GM18517 (cell line): Measurements from ENCODE around the gene PHTF2.
"Not testable (repeated sequence)": the region's sequence is repeated elsewhere in the genome, so short reads cannot be mapped to it uniquely, and the experiment has no call there.

Experiments used
- ATAC-seq: cut with Tn5 transposase; IDR thresholded peaks from one replicate; pipeline ENCODE4 v1.9.1; 2021; ENCODE audit warnings: mild to moderate bottlenecking, moderate library complexity; ENCODE audit not compliant: unreplicated experiment

The PHTF2 gene

GRCh38 chr7:77873416-77874327 lies 75.1 kb downstream of the PHTF2 start:
- ATAC-seq: not testable (repeated sequence)

- no peak for ATAC-seq
Observed at GRCh38 chr7:77877791-77878190, 79.2 kb downstream of the PHTF2 start.

GRCh38 chr7:77878500-77878899 lies 79.9 kb downstream of the PHTF2 start:
- ATAC-seq: no peak

GRCh38 chr7:77879272-77879671 lies 80.7 kb downstream of the PHTF2 start:
- no peak for ATAC-seq

- ATAC-seq: no peak
Observed at GRCh38 chr7:77881871-77882270, 83.3 kb downstream of the PHTF2 start.

GRCh38 chr7:77885155-77885554 lies 86.6 kb downstream of the PHTF2 start:
- no peak for ATAC-seq

GRCh38 chr7:77887567-77887966 lies 89.0 kb downstream of the PHTF2 start:
- no peak for ATAC-seq

- ATAC-seq: no peak
Observed at GRCh38 chr7:77888998-77889397, 90.4 kb downstream of the PHTF2 start.

- ATAC-seq: no peak
Observed at GRCh38 chr7:77893813-77894212, 95.2 kb downstream of the PHTF2 start.

GRCh38 chr7:77894574-77895091 lies 96.1 kb downstream of the PHTF2 start:
- ATAC-seq: no peak

GRCh38 chr7:77895905-77896304 lies 97.3 kb downstream of the PHTF2 start:
- no peak for ATAC-seq

- no peak for ATAC-seq
Observed at GRCh38 chr7:77897004-77897547, 98.5 kb downstream of the PHTF2 start.

- ATAC-seq: no peak
Observed at GRCh38 chr7:77899516-77899915, 100.9 kb downstream of the PHTF2 start.

GRCh38 chr7:77903597-77903996 lies 105.0 kb downstream of the PHTF2 start:
- peak; percentile 32 for ATAC-seq

GRCh38 chr7:77904252-77904651 lies 105.7 kb downstream of the PHTF2 start:
- ATAC-seq: no peak

- ATAC-seq: no peak
Observed at GRCh38 chr7:77907281-77907680, 108.7 kb downstream of the PHTF2 start.

- ATAC-seq: no peak
Observed at GRCh38 chr7:77908664-77909063, 110.1 kb downstream of the PHTF2 start.

GRCh38 chr7:77910124-77910523 lies 111.6 kb downstream of the PHTF2 start:
- ATAC-seq: no peak

GRCh38 chr7:77912293-77912692 lies 113.7 kb downstream of the PHTF2 start:
- ATAC-seq: no peak

GRCh38 chr7:77913977-77914607 lies 115.5 kb downstream of the PHTF2 start:
- no peak for ATAC-seq

- ATAC-seq: no peak
Observed at GRCh38 chr7:77917500-77918262, 119.1 kb downstream of the PHTF2 start.
